Measurements from ENCODE around the gene FHAD1.

The FHAD1 gene

DNA sequence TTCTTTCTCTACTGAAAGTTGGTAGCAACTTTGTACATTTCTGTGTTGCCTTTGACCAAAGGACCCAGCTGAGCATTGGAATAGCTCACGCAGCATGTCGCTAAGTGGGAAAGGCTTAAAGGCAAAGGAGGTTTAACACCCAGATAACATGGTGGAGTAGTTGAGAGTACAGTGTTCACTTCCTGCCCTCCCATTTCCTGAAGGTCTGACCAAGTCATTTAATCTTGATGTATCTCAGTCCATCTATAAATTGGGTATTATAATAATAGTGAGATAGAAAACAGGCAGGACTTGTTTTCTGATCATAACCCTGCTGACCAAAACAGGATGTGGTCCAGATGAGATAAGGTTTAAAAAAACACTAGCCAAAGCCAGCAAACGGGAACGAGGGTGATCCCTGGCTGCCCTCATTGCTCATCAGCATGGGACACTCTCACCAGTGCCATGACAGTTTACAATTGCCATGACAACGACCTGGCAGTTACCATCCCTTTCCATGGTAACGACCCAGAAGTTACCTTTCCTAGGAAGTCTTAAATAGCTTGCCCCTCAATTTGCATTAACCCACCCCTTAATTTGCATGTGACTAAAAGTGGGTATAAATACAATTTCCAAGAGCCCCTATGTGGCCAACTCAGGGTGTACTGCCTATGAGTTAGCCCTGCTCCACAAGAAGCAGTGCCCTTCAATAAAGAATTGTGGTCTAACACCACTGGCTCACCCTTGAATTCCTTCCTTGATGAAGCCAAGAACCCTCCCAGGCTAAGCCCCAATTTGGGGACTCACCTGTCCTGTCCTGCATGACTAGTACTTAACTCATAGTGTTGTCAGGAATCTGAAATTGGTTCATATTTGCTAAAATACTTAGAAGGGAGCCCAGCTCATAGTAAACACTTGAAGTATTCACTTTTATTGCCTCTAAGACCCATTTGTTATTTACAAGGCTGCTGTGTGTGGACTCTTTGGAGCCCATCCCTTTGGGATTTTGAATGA is 28.4 kb upstream of the FHAD1 start:
- no peak for ATAC-seq

DNA sequence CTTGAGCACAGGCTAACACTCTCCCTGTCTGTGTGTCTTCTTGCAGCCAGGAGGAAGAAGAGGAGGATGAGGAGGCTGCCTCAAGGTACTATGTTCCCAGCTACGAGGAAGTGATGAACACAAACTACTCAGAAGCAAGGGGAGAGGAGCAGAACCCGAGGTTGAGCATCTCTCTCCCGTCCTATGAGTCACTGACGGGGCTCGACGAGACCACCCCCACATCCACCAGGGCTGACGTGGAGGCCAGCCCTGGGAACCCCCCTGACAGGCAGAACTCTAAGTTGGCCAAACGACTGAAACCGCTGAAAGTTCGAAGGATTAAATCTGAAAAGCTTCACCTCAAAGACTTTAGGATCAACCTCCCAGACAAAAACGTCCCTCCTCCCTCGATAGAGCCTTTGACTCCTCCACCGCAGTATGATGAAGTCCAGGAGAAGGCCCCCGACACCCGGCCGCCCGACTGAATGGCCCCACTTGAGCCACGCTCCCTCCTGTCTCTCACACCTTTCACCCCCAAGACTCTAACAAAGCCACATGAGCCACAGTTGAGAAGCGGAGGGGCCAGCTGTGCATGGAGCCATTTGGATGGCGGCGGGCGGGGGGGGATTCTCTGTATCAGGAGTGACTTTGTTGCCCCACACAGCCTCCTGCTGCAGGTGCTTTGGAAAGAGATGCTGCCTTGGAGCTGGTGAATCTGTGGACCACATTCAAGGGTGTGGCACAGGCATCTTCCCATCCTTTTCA is 27.6 kb upstream of the FHAD1 start:
- no peak for ATAC-seq

DNA sequence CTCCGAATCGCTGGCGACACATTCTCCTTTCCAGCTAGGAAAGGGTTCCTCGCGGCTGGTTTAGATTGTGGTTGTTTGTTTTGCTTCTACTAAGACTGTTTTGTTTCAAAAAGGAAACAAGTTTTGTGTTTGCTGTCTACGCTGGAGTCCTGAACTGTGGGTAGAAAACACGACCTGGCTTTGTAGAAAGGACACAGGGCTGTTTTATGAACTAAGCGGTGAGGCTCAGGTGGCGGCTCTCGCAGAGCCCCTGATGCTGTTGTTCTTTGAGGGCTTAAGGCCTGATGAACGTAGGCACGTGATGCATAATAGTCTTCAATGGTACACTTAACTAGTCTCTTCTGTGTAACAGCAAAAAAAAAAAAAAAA is 27.0 kb upstream of the FHAD1 start:
- ATAC-seq, result no peak

DNA sequence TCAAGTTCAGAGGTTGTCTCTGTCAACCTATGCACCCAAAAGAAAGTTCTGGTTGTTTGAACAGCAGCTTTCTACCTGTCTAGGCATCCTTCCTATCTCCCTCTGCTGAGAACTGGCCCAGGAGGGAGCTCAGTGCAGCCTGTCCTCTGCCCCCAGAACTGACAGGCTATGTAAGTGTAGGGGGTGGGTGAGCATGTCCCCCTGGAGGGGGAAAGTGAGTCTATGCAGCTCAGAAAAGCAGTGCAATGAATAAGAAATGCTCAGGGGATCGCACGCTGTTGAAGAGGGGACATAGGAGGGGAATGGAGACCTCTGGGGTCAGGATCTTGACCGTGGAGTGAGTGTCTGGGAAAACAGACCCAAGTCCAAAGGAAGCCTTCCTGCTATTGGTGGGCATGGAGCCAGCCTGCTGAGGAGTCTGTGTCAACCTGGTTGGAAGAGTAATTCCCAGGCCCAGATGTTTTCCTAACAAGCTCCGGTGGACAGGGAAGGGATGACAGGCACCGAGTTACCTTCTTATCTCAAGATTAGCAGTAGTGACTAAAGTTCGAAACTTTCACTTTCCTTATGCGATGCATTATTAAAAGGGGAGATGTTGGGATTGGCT is 26.1 kb upstream of the FHAD1 start:
- ATAC-seq, result no peak

DNA sequence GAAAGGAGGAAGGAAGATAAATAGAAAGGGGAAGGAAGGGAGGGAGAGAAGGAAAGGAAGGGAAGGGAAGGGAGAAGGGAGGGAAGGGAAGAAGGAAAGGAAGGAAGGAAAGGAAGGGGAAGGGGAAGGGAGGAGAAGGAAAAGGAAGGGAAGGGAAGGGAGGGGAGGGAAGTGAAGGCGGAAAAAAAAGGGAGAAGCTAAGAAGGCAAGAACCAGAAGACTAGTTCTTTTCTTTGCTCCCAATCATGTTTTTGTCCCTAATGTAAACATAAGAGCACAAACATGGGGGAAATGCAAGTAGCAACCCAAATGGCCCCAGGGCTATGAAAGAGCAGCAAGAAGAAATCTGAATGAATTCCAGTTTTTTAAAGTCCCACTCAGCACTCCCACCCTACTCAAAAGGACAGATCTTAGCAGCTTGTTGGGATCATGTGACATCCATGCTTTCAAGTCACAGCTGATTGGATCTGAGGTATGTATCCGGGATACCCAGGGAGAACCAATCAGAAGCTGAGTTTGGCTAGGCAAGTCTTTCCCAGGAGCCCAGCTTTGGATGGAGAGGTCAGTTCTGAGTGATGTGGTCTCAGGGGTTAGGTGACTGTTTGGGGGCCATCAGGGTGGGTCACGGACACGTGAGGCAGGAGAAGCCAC is 24.2 kb upstream of the FHAD1 start:
- ATAC-seq, result no peak

DNA sequence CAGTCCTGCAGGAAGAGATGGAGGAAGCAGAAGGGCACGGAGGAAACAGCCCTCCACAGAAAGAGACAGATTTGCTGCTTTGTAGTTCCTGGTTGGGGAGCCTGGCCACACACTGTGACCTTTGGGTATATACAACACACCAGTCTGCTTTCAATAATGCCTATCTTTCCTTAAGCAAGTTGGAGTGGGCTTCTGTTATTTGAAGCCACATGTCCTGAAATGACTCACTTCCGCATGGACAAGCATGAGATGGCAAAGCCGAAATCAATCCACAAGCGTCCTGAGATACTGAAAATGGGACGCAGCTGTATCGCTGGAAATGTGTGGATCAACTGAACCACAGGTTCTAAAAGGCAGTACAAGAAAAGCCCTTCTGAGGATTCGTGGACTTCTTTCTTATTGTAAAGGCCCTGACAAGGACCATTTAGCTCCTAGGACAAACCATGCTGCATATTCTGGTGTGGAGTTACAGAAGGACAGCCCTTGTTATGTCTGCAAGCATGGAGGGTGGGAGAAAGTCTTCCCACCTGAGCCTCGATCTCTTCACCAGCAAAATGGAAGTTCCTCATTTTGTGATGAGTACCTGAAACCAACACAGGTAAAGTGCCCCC is 22.7 kb upstream of the FHAD1 start:
- ATAC-seq, result no peak

DNA sequence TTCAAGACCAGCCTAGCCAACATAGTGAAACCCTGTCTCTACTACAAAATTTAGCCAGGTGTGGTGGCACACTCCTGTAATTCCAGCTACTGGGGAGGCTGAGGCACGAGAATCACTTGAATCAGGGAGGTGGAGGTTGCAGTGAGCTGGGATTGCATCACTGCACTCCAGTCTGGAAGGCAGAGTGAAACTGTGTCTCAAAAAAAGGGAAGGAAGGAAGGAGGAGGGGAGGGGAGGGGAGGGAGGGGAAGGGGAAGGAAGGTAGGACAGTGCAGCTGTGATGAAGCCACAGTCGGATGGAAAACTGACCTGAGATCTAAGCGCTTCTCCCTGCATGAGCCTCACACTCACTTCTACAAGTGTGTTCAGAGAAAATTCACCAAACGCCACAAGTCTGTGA is 22.0 kb upstream of the FHAD1 start:
- ATAC-seq, result no peak

DNA sequence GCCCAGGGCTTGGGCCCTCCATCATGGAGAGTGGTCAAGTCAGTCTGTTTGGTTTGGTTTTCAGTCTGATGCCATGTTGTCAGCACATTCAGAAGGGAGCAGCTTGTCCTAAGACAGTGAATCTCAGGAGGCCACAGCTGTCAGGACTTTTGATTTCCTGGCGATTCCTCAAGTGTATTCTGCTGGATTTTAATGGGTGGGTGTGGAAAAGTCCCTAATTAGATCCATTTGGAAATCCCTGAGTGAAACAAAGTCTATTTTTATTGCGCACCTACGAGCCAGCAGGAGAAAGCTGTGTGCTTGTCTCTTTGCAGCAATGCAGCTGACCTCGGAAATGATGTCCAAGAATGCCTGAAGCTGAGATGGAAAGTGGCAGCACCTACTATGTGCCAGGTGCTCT is 21.6 kb upstream of the FHAD1 start:
- no peak for ATAC-seq

DNA sequence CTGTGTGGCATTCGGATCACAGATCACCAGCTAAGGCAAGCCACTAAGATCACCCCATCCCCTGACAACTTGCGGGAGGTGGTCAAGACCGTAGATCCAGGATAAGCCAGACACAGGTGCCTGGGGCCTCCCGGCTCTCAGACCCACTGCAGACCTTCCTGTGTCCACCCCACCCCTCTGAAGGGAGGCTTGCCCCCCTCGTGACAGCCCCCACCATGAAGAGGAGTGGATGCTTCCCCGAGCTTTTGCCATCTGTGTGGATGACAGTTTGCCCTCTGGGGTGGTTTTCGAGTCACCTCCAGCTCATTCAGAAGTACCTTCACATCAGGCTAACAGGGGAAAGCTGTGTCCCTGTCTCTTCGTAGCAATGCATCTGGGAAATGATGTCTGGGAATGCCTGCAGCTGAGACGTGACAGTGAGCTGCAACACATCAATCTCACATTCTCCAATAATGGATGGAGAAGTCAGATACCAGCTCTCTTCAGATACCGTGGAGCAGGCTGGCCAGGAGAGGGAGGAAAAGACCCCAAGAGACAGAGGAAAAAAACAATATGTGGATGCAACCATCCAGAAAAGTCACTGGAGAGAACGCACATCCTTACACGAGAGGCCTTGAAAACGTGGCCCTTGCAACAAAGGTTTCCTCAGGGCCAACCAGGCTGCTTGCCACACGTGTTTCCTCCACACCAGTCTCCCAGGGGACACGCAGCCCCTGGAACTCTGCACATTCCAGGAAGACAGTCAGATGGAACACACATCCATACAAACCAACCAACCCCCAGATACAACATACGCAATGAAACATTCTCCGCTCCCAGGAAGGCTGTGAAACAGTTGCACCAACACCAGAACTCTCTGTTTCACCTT is 20.4 kb upstream of the FHAD1 start:
- no peak for ATAC-seq

DNA sequence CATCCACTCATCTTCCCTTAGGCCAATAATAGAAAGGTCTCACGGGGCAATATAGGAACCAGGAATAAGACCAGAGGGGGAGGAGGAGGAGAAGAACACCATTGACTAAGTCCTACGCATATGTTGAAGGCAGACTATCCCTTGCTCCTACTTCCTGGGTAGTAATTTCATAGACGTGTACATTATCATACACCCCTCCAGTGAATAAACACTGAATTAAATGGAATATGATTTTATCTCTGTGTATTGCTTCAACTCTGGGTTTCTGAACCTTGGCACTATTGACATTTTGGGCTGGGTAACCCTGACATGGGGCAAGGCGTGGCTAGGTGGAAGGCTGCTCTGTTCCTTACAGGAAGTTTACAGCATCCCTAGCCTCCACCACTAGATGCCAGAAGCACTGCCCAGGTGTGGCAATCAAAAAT is 17.3 kb upstream of the FHAD1 start:
- no peak for ATAC-seq

DNA sequence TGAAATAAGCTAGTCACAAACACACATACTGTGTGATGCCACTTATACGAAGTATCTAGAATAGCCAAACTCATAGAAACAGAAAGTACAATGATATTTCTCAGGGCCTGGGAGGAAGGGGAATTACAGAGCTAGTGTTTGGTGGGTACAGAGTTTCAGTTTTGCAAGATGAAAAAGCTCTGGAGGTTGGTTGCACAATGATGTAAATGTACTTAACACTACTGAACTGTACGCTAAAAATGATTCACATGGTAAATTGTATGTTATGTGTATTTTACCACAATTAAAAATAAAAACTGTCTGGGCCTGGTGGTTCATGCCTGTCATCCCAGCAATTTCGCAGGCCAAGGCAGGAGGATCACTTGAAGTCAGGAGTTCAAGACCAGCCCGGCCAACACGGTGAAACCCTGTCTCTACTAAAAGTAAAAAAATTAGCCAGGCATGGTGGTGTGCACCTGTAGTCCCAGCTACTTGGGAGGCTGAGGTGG is 15.3 kb upstream of the FHAD1 start:
- peak; percentile 92 to 97 for ATAC-seq

DNA sequence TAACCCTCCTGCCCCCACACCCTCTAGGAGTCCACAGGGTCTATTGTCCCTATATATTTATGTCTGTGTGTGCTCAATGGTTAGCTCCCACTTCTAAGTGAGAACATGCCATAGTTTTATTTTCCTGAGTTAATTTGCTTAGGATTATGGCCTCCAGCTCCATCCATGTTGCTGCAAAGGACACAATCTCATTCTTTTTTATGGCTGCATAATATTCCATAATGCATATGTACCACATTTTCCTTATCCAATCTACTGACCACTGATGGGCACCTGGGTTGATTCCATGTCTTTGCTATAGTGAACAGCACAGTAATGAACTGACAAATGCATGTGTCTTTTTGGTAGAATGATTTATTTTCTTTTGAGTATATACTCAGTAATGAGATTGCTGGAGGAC is 13.3 kb upstream of the FHAD1 start:
- ATAC-seq, result no peak

DNA sequence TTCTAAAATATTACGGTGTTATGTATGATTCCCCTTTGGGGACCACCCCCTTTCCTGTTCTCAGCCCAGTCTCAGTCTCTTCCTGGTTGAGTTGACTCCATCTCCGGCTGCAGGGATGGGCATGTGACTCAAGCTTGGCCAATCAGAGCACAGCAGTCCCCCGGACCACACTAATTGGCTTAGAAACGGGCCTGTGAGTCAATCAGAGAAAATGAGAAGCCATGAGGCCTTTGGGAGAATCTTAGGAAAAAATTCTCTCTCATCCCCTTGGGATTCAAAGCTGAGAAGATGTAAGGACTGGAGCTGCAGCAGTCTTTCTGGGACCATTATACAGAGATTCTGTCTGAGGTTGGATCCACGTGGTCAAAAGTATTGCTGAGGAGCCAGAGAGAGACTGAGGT is 10.7 kb upstream of the FHAD1 start:
- no peak for ATAC-seq

DNA sequence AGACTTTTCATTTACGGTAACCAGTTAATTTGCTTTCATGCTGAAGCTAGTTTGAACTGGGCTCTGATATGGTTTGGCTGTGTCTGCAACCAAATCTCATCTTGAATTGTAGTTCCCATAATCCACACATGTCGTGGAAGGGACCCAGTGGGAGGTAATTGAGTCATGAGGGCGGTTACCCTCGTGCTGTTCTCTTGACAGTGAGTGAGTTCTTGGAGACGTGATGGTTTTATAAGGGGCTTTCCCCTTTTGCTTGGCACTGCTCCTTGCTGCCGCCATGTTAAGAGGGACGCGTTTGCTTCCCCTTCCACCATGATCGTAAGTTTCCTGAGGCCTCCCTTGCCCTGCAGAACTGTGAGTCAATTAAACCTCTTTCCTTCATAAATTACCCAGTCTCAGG is 10.3 kb upstream of the FHAD1 start:
- ATAC-seq, result no peak

DNA sequence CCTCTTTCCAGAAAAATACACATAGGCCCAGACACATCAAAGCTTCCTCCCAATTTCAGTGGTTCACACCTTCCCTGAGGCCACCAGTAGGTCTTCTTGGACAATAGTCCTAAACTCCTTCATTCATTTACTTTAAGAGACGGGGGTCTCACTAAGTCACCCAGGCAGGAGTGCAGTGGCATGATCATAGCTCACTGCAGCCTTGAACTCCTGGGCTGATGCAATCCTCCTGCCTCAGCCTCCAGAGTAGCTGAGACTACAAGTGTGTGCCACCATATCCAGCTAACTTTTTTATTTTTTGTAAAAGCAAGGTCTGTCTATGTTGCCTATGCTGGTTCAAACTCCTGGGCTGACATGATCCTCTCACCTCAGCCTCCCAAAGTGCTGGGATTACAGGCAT is 8.2 kb upstream of the FHAD1 start:
- no peak for ATAC-seq

DNA sequence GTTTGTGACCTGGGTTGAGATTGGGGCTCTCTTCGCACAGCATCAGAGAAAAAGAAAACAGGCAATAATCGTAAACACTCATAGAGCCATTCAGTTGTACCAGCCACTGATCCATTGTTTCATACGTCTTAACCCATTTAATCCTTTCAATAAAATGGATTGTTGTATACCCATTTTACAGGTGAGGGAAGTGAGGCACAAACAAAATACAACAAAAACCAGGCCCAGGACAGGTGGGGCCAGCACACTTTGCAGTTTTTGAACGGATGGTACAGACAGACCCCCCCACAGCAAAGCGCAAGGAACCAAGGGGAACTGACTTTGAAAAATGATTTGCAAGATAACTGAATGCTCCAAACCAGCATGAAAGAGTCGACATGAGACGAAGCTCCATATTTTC is 4.3 kb upstream of the FHAD1 start:
- ATAC-seq, result no peak

DNA sequence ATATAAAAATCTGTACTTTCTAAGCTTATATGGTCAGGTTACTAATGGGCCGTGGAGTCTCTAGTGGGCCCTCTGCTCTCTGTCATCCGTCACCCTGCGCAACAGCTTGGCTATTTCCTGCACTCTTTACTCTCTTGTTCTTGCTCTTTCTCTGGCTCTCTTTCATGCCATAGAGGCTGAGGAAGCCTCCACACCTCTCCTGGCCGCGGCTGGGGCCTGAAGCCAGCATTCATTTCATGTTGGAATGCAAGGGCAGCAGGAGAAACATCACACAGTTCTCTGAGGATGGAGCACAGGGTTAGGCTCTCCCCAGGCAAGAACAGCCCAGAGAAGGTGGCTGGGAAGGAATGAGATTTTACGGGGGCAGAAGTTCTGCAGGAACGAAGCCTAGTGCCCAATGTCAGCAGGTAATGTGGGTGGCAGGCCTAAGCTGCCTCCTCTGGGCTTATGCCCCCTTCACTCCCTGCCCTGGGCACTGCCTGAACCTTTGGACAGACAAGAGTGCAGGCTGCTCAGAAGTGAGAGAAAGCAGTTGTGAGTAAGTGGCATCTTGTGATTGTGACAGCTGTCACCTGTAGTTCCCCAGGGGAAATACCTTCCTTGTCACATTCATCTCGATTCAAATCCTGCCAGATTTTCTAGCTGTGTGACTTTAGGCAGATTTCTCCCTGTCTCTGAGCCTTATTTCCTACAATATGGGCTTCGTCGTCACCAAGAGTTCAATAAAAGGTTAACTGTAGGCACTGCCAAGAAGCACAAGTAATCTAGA is 3.6 kb upstream of the FHAD1 start:
- ATAC-seq, result peak; percentile 40 to 59

DNA sequence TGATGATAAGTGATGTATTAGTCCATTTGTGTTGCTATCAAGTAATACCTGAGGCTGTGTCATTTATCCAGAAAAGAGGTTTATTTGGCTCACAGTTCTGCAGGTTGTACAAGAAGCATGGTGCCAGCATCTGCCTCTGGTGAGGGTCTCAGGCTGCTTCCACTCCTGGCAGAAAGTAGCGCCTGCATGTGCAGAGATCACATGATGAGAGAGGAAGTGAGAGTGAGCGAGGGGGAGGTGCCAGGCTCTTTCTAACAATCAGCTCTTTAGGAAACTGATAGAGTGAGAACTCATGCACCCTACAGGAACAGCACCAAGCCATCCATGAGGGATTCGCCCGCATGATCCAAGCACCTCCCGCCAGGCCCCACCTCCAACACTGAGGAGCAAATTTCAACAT is 2.2 kb upstream of the FHAD1 start:
- ATAC-seq, result no peak

DNA sequence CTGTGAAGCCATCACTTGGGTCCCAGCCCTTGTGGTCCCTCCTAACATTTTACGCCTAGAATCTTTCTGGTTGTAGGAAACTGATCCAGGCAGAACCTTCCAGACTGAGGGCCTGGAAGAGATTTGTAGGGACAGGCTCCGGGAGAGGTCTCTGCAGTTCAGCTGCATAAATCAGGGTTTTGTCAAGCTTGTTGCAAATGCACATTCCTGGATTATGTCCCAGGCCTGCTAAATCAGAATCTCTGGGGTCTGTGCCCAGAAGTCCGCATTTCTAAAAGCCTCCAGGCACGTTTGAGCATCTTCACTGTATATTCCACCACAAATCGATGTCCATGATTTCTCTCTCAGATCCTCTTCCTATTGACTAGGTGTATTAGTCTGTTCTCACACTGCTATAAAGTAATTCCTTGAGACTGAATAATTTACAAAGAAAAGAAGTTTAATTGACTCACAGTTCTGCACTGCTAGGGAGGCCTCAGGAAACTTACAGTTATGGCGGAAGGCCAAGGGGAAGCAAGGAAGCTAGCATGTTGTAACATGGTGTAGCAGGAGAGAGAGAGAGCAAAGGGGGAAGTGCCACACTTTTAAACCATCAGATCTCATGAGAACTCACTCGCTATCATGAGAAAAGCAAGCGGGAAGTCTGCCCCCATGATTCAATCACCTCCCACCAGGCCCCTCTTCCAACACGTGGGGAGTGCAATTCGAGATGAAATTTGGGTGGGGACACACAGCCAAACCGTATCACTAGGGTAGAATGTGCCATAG is 1.2 kb upstream of the FHAD1 start:
- ATAC-seq, result no peak

DNA sequence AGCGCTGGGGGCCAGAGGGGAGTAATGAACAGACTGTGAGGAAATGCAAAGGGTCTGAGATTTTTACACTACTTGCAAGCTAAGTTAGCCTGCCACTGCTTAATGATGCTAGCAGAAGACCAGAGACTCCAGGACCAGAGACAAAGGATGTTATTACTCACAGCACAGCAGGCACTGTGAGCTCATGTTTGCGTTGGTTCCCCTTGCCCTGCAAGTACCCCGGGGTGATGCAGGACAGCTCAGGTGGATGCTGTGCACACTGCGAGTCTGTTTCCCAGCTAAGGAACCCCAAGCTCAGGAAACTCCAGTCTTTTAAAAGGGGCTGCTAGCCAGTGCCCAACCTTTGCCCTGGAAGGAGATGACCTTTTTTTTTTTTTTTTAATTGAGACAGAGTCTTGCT is 1.2 kb downstream of the FHAD1 start:
- ATAC-seq, result no peak

Data from activated CD4-positive, CD25-positive, alpha-beta regulatory T cell treated with anti-CD3 and anti-CD28 coated beads, Interleukin-2, amount 50 U/mL, for 24 hours (primary cell).